NK-92 (cell line): ENCODE measurements around the gene LIMCH1.
"Not testable (repeated sequence)": the region's sequence is repeated elsewhere in the genome, so short reads cannot be mapped to it uniquely, and the experiment has no call there.

Source experiments
- DNase-seq: peaks from one replicate; lab custom pipeline; 2025; ENCODE audit not compliant: unreplicated experiment; lab: John Stamatoyannopoulos, UW

The LIMCH1 gene

GRCh38 chr4:41715155-41715554, 177.2 kb downstream of the LIMCH1 start:
- DNase-seq = no peak

- DNase-seq = no peak
These were observed 180.9 kb downstream of the LIMCH1 start for GRCh38 chr4:41718907-41719306.

- no peak for DNase-seq
These were observed 181.5 kb downstream of the LIMCH1 start for GRCh38 chr4:41719417-41719816.

GRCh38 chr4:41722181-41722580, 184.2 kb downstream of the LIMCH1 start:
- no peak for DNase-seq

GRCh38 chr4:41723286-41723685, 185.3 kb downstream of the LIMCH1 start:
- DNase-seq = no peak

- no peak for DNase-seq
These were observed 187.3 kb downstream of the LIMCH1 start for GRCh38 chr4:41725254-41725653.

GRCh38 chr4:41727861-41728572, 190.1 kb downstream of the LIMCH1 start:
- no peak for DNase-seq

GRCh38 chr4:41728573-41728913, 190.6 kb downstream of the LIMCH1 start:
- DNase-seq = no peak

- DNase-seq = no peak
These were observed 193.7 kb downstream of the LIMCH1 start for GRCh38 chr4:41731569-41732126.

GRCh38 chr4:41734371-41734770, 196.4 kb downstream of the LIMCH1 start:
- DNase-seq = no peak

GRCh38 chr4:41737491-41737890, 199.5 kb downstream of the LIMCH1 start:
- not testable (repeated sequence) for DNase-seq

- no peak for DNase-seq
These were observed 203.4 kb downstream of the LIMCH1 start for GRCh38 chr4:41741354-41741753.

- no peak for DNase-seq
These were observed 206.8 kb downstream of the LIMCH1 start for GRCh38 chr4:41744572-41745291.

GRCh38 chr4:41745292-41746024, 207.5 kb downstream of the LIMCH1 start:
- DNase-seq = no peak

GRCh38 chr4:41746025-41746439, 208.1 kb downstream of the LIMCH1 start:
- DNase-seq = no peak

GRCh38 chr4:41746440-41747229, 208.7 kb downstream of the LIMCH1 start:
- DNase-seq = no peak

- DNase-seq = no peak
These were observed 209.5 kb downstream of the LIMCH1 start for GRCh38 chr4:41747230-41748055.

GRCh38 chr4:41748074-41748570, 210.2 kb downstream of the LIMCH1 start:
- no peak for DNase-seq

GRCh38 chr4:41748571-41749475, 210.9 kb downstream of the LIMCH1 start, which contains the start of gene PHOX2B:
Gene PHOX2B (minus strand): TSS chr4:41748725. CDS start chr4:41748610, 115 bp downstream.
- DNase-seq = no peak
